SHP77 treated with DMSO at 0.1 percent for 48 hours (cell line): ENCODE results near the gene DDX46.
"Not testable (repeated sequence)": the region's sequence is repeated elsewhere in the genome, so short reads cannot be mapped to it uniquely, and the experiment has no call there.

Experiments
- DNase-seq: peaks from one replicate; lab custom pipeline; 2025; lab: John Stamatoyannopoulos, UW

Gene DDX46

DNA sequence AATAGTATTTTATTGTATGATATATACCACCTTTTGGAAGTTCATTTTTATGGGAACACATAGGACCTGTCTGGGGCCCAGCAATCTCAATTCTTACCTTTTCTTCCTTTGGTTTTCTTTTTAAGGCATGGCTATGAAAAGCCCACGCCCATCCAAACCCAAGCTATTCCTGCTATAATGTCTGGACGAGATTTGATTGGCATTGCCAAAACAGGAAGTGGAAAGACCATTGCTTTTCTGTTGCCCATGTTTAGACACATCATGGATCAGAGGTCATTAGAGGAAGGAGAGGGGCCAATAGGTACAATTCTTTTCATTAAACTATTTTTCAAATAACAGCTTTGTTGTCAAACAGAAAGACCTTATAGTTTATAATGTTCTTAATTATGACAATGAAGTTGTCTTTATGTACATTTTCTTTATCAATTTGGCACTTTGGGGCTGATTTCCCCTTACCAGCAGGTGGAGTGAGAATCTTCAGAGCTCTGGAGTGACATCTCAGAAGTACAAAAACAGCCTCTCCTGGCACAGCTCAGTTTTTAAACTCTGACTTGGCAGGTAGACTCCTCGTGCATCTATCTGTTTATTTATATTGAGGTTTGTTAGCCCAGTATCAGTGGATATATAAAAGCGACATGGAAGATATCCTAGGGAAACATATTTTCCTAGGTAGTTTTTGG is 25.8 kb downstream of the DDX46 start:
- no peak for DNase-seq

GRCh38 chr5:134784946-134785620 is 26.5 kb downstream of the DDX46 start:
- DNase-seq: no peak

DNA sequence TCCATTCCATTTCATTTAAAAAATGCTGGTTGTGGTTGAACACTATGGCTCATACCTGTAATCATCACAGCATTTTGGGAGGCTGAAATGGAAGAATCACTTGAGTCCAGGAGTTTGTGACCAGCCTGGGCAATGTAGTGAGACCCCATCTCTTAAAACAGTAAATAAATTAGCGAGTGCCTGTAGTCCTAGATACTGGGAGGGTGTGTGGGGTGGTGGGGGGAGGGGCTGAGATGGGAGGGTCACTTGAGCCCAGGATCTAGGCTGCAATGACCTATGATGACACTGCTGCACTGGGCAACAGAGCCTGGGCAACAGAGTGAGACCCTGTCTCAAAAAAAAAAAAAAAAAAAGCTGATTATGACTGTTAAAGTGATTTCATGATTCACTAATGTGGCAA is 29.1 kb downstream of the DDX46 start:
- DNase-seq: no peak

GRCh38 chr5:134791580-134791979 is 33.0 kb downstream of the DDX46 start:
- DNase-seq: no peak

GRCh38 chr5:134792286-134792685 is 33.7 kb downstream of the DDX46 start:
- no peak for DNase-seq

- no peak for DNase-seq
Observed at GRCh38 chr5:134793111-134793510, 34.5 kb downstream of the DDX46 start.

DNA sequence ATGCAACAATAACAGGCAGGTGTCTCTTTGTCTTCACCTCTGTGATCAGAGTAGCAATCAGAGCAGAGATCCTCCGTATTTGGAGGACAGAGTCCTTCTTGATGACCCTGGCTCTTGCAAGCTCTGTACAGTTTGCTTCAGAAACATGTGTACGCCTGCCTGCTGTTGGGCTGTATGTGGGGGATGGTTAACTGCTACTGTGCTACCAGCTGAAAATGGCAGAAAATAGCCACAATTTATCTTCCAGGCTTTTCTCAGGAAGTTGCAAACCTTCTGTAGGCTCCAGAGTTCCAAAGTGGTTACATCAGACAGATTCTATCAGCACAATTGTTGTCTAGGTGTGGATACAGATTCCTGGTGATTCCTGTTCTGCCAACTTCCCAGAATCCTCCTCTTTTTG is 35.5 kb downstream of the DDX46 start:
- no peak for DNase-seq

- DNase-seq: no peak
Observed at GRCh38 chr5:134794819-134795218, 36.2 kb downstream of the DDX46 start.

- no peak for DNase-seq
Observed at GRCh38 chr5:134798468-134798867, 39.9 kb downstream of the DDX46 start.

- no peak for DNase-seq
Observed at GRCh38 chr5:134803821-134804220, 45.2 kb downstream of the DDX46 start.

- DNase-seq: no peak
Observed at GRCh38 chr5:134813407-134813806, 54.8 kb downstream of the DDX46 start.

DNA sequence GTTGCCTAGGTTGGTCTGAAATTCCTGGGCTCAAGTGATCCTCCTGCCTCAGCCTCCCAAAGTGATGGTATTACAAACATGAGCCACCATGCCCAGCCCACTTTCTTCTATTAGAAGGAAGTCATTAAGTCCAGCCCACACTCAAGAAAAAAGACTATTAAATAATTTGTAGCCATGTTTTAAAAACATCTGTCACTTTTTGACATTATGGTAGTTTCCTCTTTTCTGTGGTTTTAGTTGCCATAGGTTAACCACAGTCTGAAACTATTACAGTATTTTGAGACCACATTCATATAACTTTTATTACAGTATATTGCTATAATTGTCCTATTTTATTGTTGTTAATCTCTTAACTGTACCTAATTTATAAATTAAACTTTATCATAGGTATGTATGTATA is 55.2 kb downstream of the DDX46 start:
- DNase-seq: no peak

DNA sequence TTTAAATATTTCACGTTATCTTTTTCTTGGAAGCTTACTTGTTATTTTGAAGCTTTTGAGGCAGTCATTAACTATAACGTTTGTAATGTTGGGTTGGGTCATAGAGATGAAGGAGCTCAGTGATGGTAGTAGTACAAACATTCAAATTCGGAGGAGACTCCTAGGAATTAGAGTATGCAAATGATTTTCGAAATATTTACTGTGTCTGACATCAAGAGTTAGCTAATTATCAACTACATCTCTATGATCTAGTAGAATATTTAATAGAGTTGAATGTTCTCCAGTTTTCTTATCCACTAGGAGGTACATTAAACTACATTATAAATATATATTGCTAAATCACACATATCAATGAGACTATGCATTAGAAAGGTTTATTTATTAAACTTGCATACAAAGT is 58.4 kb downstream of the DDX46 start:
- DNase-seq: no peak

DNA sequence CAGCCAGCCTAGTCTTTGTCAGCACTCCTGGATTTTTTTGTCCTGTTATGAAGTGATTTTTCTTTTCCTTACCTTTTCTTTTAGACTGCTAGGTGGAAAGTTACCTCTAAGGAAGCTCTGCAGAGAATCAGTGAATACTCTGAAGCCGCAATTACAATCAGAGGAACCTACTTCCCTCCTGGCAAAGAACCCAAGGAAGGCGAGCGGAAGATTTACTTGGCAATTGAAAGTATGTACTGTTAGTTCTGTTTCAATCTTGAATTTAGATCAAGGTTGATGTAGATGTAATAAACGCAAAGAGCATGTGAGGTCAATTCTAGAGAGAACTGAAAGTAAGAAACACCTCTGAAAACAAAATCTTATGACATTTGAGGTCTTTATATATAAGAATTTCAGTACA is 60.2 kb downstream of the DDX46 start:
- no peak for DNase-seq

GRCh38 chr5:134819407-134819963 is 60.9 kb downstream of the DDX46 start:
- no peak for DNase-seq

- DNase-seq: no peak
Observed at GRCh38 chr5:134821841-134822240, 63.3 kb downstream of the DDX46 start.

GRCh38 chr5:134824681-134825080 is 66.1 kb downstream of the DDX46 start:
- no peak for DNase-seq

DNA sequence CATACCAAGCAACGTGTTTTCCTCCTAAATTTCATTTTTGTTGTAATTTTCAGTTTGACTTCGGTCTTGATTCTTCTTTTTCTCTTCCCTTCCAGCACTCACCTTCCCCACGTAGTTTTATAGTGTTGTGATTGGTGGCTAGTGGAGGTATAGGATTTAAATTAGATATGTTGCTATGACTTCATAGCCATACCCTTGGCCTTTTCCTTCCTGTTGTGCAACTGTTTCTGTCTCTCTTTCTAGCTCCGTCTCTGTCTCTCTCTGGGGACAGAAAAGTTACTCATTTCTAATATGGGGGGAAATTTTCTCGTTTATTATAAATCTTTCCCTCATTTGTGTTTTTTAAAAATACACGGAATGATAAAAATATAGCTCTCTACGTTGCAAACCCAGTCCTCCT is 66.6 kb downstream of the DDX46 start:
- DNase-seq: no peak

DNA sequence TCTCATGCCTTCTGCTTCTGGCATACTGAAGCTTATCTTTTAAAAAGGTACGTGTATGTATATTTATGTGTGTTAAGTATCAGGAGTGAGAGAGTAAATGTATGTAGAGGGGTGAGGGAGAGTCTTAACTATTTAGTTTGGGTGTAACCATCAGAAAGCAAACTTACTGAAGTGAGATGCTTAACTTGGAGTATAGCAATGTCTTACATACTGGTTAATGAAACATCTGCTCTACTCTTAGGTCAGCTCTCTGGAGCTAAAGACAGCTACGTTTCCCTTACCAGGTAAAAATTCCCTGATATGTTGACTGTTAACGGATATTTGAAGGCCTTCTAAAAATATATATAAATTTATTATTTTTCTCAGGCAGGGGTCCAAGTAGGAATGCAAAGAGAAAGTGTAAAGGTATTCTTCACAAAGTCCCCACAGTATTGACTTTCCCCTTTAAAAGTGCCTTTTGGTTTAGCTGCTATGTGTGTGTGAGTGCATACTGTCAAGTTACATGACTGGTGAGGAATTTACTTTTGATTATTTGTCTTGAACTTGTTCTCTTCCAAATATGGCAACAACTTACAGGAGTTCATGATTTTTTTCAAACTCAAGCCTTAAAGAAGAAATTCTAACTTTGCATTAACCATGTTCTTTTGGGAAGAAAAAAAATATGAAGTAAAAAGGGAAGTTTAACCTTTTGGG is 74.9 kb downstream of the DDX46 start:
- no peak for DNase-seq

- no peak for DNase-seq
Observed at GRCh38 chr5:134835623-134836022, 77.0 kb downstream of the DDX46 start.

- DNase-seq: no peak
Observed at GRCh38 chr5:134837530-134838181, 79.1 kb downstream of the DDX46 start.

DNA sequence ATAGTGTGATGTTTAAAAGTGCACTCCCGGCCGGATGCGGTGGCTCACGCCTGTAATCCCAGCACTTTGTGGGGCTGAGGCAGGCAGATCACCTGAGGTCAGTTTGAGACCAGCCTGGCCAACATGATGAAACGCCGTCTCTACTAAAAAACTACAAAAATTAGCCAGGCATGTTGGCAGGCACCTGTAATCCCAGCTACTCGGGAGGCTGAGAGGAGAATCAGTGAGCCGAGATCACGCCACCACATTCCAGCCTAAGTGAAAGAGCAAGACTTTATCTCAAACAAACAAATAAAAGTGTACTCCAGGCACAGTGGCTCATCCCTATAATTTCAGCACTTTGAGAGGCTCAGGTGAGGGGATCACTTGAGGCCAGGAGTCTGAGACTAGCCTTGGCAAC is 79.8 kb downstream of the DDX46 start:
- not testable (repeated sequence) for DNase-seq

DNA sequence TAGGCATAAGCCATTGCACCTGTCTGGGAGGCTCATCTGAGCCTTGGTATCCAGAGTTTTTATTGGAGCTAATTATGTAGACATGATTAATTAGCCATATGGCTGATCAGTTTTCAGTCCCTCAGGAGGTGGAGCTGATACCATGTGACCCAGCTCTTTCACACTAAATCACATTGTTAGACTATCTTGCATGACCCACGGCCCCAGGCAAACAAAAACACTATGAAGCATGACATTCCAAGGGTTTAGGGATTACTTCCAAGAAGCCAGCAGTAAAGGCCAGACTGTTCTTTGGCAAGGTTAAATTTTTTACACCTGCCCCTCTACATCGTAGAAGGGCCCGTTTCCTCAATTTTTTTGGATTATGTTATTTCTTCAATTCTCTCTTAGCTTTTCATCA is 82.2 kb downstream of the DDX46 start:
- no peak for DNase-seq
